ENCODE results near the gene AGAP1.

GRCh38 chr2:236041616-236042015 is 547.8 kb downstream of the AGAP1 start:
- no peak for TF ChIP-seq ATF3 (IDR thresholded peaks at IDR 0.05)
- no peak for TF ChIP-seq CTCF (IDR thresholded peaks at IDR 0.05; ENCODE audit: low read depth, low read length, missing input control)
- no peak for TF ChIP-seq MAX (IDR thresholded peaks at IDR 0.05)
- no peak for TF ChIP-seq REST (IDR thresholded peaks at IDR 0.05)
- no peak for TF ChIP-seq ZBTB33 (IDR thresholded peaks at IDR 0.05)

Data from liver (tissue), 3 donors.